ENCODE measurements around the gene EI24.

EI24 gene

GRCh38 chr11:125550780-125551179 lies 18.5 kb upstream of the EI24 start:
- DNase-seq (ENCODE audit: low read depth) = no peak
- H3K4me3 ChIP-seq (ENCODE audit: low read depth, low read length) = no peak overlapping the region
- no peak for TF ChIP-seq CTCF (IDR thresholded peaks at IDR 0.05; ENCODE audit: insufficient read depth, low read depth, low read length, missing control alignments)

GRCh38 chr11:125551835-125552342 lies 17.4 kb upstream of the EI24 start:
- no peak for DNase-seq (ENCODE audit: low read depth)
- TF ChIP-seq CTCF (IDR thresholded peaks at IDR 0.05; ENCODE audit: insufficient read depth, low read depth, low read length, missing control alignments) = no peak
- no peak overlapping the region for H3K4me3 ChIP-seq (ENCODE audit: low read depth, low read length)

GRCh38 chr11:125552927-125553326 lies 16.4 kb upstream of the EI24 start:
- H3K4me3 ChIP-seq (ENCODE audit: low read depth, low read length) = no peak overlapping the region
- no peak for DNase-seq (ENCODE audit: low read depth)
- no peak for TF ChIP-seq CTCF (IDR thresholded peaks at IDR 0.05; ENCODE audit: insufficient read depth, low read depth, low read length, missing control alignments)

- no peak for DNase-seq (ENCODE audit: low read depth)
- no peak for TF ChIP-seq CTCF (IDR thresholded peaks at IDR 0.05; ENCODE audit: insufficient read depth, low read depth, low read length, missing control alignments)
- H3K4me3 ChIP-seq (ENCODE audit: low read depth, low read length) = no peak overlapping the region
Measured at GRCh38 chr11:125553357-125553756, 15.9 kb upstream of the EI24 start.

GRCh38 chr11:125554038-125554437 lies 15.2 kb upstream of the EI24 start:
- no peak overlapping the region for H3K4me3 ChIP-seq (ENCODE audit: low read depth, low read length)
- DNase-seq (ENCODE audit: low read depth) = no peak
- no peak for TF ChIP-seq CTCF (IDR thresholded peaks at IDR 0.05; ENCODE audit: insufficient read depth, low read depth, low read length, missing control alignments)

GRCh38 chr11:125559888-125560287 lies 9.4 kb upstream of the EI24 start:
- H3K4me3 ChIP-seq (ENCODE audit: low read depth, low read length) = no peak overlapping the region
- DNase-seq (ENCODE audit: low read depth) = no peak
- TF ChIP-seq CTCF (IDR thresholded peaks at IDR 0.05; ENCODE audit: insufficient read depth, low read depth, low read length, missing control alignments) = no peak

GRCh38 chr11:125561924-125562323 lies 7.4 kb upstream of the EI24 start:
- TF ChIP-seq CTCF (IDR thresholded peaks at IDR 0.05; ENCODE audit: insufficient read depth, low read depth, low read length, missing control alignments) = no peak
- no peak for DNase-seq (ENCODE audit: low read depth)
- H3K4me3 ChIP-seq (ENCODE audit: low read depth, low read length) = no peak overlapping the region
